ENCODE data around the gene C3orf18. TPM values are rescaled to one million over a fixed set of nuclear protein-coding genes. Genes with fewer than 3 reads are reported as not detected.

C3orf18 gene
- 10 to 100 TPM in 3 of 4 donors, 1 to 10 TPM in 1; 7.3 to 30.1 (median 15.2) TPM for total RNA-seq
- 10 to 100 TPM; 14.0 to 26.3 (median 18.8) TPM for polyA plus RNA-seq
- long read RNA-seq, donor 1, transcript C3orf18-210 (4 exons, 788 nt), result major isoform, 6 of 13 reads
- long read RNA-seq, donor 1, partial matches to known transcripts, result 0 of 13 reads
- long read RNA-seq, donor 1, other reads (novel, unspliced or antisense), result 4 of 13 reads
- long read RNA-seq, donor 2, transcript C3orf18-203 (5 exons, 2,486 nt), result minor isoform, 10 of 32 reads
- long read RNA-seq, donor 2, transcript C3orf18-210 (4 exons, 788 nt), result major isoform, 18 of 32 reads
- long read RNA-seq, donor 2, partial matches to known transcripts, result 1 of 32 reads
- long read RNA-seq, donor 2, other reads (novel, unspliced or antisense), result 3 of 32 reads

- H3K4me1 ChIP-seq, result peaks cover 11% of the 10 kb centered on the region
- H3K9me3 ChIP-seq, result no peaks in the 10 kb centered on the region
- H3K27ac ChIP-seq, result peak within 1 kb of the TSS; percentile 89
- TF ChIP-seq CTCF (IDR thresholded peaks at IDR 0.05), result no peak
- DNase-seq (peak; percentile 94 to 96), ATAC-seq (peak; percentile 68 to 79 (median 72))
- peak within 1 kb of the TSS; percentile 81 for H3K4me3 ChIP-seq
- no peaks in the 10 kb centered on the region for H3K27me3 ChIP-seq (ENCODE audit: insufficient read depth in 3 of 3, low read length in 2 of 3)
- peaks cover 0 to 12% of the 10 kb centered on the region in 2 donors for H3K36me3 ChIP-seq (ENCODE audit: insufficient read depth in 1 of 2, low read depth in 1 of 2)
- intact Hi-C loops (cut with DNase I), result loop anchor here in 1 of 2 donors (5.0 kb wide), 1 partner anchor 90 kb away; no protein-coding TSS in a partner anchor
- WGBS, 3 donors, result 0 to 1% (median 1%) methylated on average over 44 to 53 of the region's 53 CpGs
Observed at GRCh38 chr3:50567386-50568167, at the start of gene C3orf18. Gene C3orf18, minus strand, starts transcription at chr3:50567747. Its CDS starts 2,048 bp downstream, at chr3:50565699.

- H3K4me3 ChIP-seq, result peak overlapping the region; percentile 98
- ATAC-seq (peak; percentile 72 to 78 (median 76)), DNase-seq (peak; percentile 93 to 96)
- H3K4me1 ChIP-seq, result peaks cover 44% of the 10 kb centered on the region
- no peaks in the 10 kb centered on the region for H3K9me3 ChIP-seq
- H3K36me3 ChIP-seq (ENCODE audit: insufficient read depth in 1 of 2, low read depth in 1 of 2), result peaks cover 4 to 8% of the 10 kb centered on the region in 2 donors
- H3K27me3 ChIP-seq (ENCODE audit: insufficient read depth in 3 of 3, low read length in 2 of 3), result no peaks in the 10 kb centered on the region
- TF ChIP-seq CTCF (IDR thresholded peaks at IDR 0.05), result no peak
- WGBS, 3 donors, result 0 to 1% (median 0%) methylated on average over 16 to 22 of the region's 22 CpGs
- intact Hi-C loops (cut with DNase I), result loop anchor here (1.0 to 10.0 kb wide), 5 partner anchors 36 to 776 kb away; partner anchors contain the start of genes MANF (in 1 of the 2) and RBM15B (in 1 of the 2)
- peak overlapping the region; percentile 99 for H3K27ac ChIP-seq
Observed at GRCh38 chr3:50616770-50617095, 49.2 kb upstream of the C3orf18 start.

- H3K27ac ChIP-seq, result peak overlapping the region; percentile 99
- H3K27me3 ChIP-seq (ENCODE audit: insufficient read depth in 3 of 3, low read length in 2 of 3), result no peaks in the 10 kb centered on the region
- peak; percentile 83 to 90 for DNase-seq
- TF ChIP-seq CTCF (IDR thresholded peaks at IDR 0.05), result peak; percentile 99
- 1 to 2% (median 1%) methylated on average over 24 of the region's 24 CpGs for WGBS, 3 donors
- intact Hi-C loops (cut with DNase I), result loop anchor here (1.0 to 10.0 kb wide), 5 partner anchors 36 to 776 kb away; partner anchors contain the start of genes MANF (in 1 of the 2) and RBM15B (in 1 of the 2)
- peak overlapping the region; percentile 98 for H3K4me3 ChIP-seq
- H3K36me3 ChIP-seq (ENCODE audit: insufficient read depth in 1 of 2, low read depth in 1 of 2), result peaks cover 4 to 7% of the 10 kb centered on the region in 2 donors
- no peaks in the 10 kb centered on the region for H3K9me3 ChIP-seq
- peaks cover 40% of the 10 kb centered on the region for H3K4me1 ChIP-seq
- ATAC-seq, result peak; percentile 40 to 60 (median 55)
Observed at GRCh38 chr3:50616003-50616769, 48.6 kb upstream of the C3orf18 start.

- TF ChIP-seq CTCF (IDR thresholded peaks at IDR 0.05), result no peak
- intact Hi-C loops (cut with DNase I), result loop anchor here (2.0 to 10.0 kb wide), 6 partner anchors 42 to 777 kb away; partner anchors contain the start of genes MANF (in 1 of the 2) and RBM15B (in 1 of the 2)
- no peak for ATAC-seq
- no peak overlapping the region for H3K27ac ChIP-seq
- no peak overlapping the region for H3K4me3 ChIP-seq
- H3K9me3 ChIP-seq, result no peaks in the 10 kb centered on the region
- no peaks in the 10 kb centered on the region for H3K27me3 ChIP-seq (ENCODE audit: insufficient read depth in 3 of 3, low read length in 2 of 3)
- DNase-seq, result no peak
- peaks cover 39% of the 10 kb centered on the region for H3K4me1 ChIP-seq
- H3K36me3 ChIP-seq (ENCODE audit: insufficient read depth in 1 of 2, low read depth in 1 of 2), result peaks cover 5 to 7% of the 10 kb centered on the region in 2 donors
- 42 to 61% (median 52%) methylated on average over 1 of the region's 1 CpG for WGBS, 3 donors
Observed at GRCh38 chr3:50615190-50615589, 47.6 kb upstream of the C3orf18 start.

Data from psoas muscle (tissue), 8 donors.